Small intestine (tissue), 16 donors: ENCODE measurements around the gene PDPN. TPM values are rescaled to one million over a fixed set of nuclear protein-coding genes. Genes with fewer than 3 reads are reported as not detected.
A peak's percentile ranks its signal among the peaks of the same experiment; 100 is the strongest.

Experiments used
- DNase-seq, 2 donors: peaks; one replicate each; pipeline versions ENCODE4 v3.0.0 to v3.0.0-alpha.2; 2013
- FAIRE-seq: peaks from 2 replicates; lab custom pipeline; 2012; peaks lifted over from hg19 to GRCh38; lab: Jason Lieb, UNC
- H3K27ac ChIP-seq, 3 donors: one replicate each; pipeline ENCODE4 v1.5.1; 2013; ENCODE audit warnings: low read length in 2 of 3, mild to moderate bottlenecking in 2 of 3, control low read depth in 1 of 3, inconsistent platforms in 1 of 3, low read depth in 1 of 3, moderate library complexity in 1 of 3
- H3K27me3 ChIP-seq, 3 donors: one replicate each; pipeline ENCODE4 v1.6.1; 2013; ENCODE audit warnings: low read length in 3 of 3, inconsistent platforms in 1 of 3; ENCODE audit not compliant: control insufficient read depth in 3 of 3, insufficient read depth in 3 of 3
- H3K36me3 ChIP-seq, 3 donors: one replicate each; pipeline ENCODE4 v1.6.1; 2013; ENCODE audit warnings: low read length in 3 of 3, inconsistent platforms in 1 of 3, low read depth in 1 of 3, mild to moderate bottlenecking in 1 of 3, moderate library complexity in 1 of 3; ENCODE audit not compliant: control insufficient read depth in 3 of 3, insufficient read depth in 2 of 3
- H3K4me1 ChIP-seq, 3 donors: one replicate each; pipeline ENCODE4 v1.6.1; 2013; ENCODE audit warnings: low read length in 2 of 3, inconsistent platforms in 1 of 3, low read depth in 1 of 3, mild to moderate bottlenecking in 1 of 3, moderate library complexity in 1 of 3; ENCODE audit not compliant: control insufficient read depth in 3 of 3, insufficient read depth in 2 of 3
- H3K4me3 ChIP-seq, 3 donors: one replicate each; pipeline ENCODE4 v1.5.1; 2013; ENCODE audit warnings: low read length in 3 of 3, control low read depth in 1 of 3, inconsistent platforms in 1 of 3, low read depth in 1 of 3, mild to moderate bottlenecking in 1 of 3, moderate library complexity in 1 of 3
- H3K9me3 ChIP-seq, 2 donors: one replicate each; pipeline ENCODE4 v1.6.1; 2013; ENCODE audit warnings: low read depth in 1 of 2, low read length in 1 of 2; ENCODE audit not compliant: control insufficient read depth in 2 of 2, insufficient read depth in 1 of 2
- WGBS, 3 donors: extraction: QIAGEN DNeasy Blood & Tissue Kit; methylation state at CpG; one replicate each; pipeline ENCODE4 v1.1.7; 2013; 5-methylcytosine and 5-hydroxymethylcytosine counted together
- long read RNA-seq, 10 donors: transcript quantifications; one replicate each; lab custom pipeline, GENCODE V29; 2026
- polyA plus RNA-seq, 4 donors: library from polyadenylated mRNA; stranded (reverse) in 3 of 4; unstranded in 1 of 4; fragments of 200-250 nt in 3 of 4; fragments of 120-200 nt in 1 of 4; gene quantifications; one replicate each; pipeline versions ENCODE4 v1.2.1 to v1.2.3, GENCODE V29; 2013
- donor health status: healthy with polysubstance abuse.
- donor health status: control.
- donor health status: control.
- donor health status: Bipolar disorder and iron deficiency.
- donor health status: healthy.

PDPN gene, protein sequence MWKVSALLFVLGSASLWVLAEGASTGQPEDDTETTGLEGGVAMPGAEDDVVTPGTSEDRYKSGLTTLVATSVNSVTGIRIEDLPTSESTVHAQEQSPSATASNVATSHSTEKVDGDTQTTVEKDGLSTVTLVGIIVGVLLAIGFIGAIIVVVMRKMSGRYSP
- polyA plus RNA-seq: 10 to 100 TPM in 1 of 4 donors, 1 to 10 TPM in 2, under 1 TPM in 1; 0.89 to 18.7 (median 3.5) TPM
- long read RNA-seq, donor 1: 0 reads
- long read RNA-seq, donor 2, partial matches to known transcripts: 0 of 4 reads
- long read RNA-seq, donor 2, other reads (novel, unspliced or antisense): 0 of 4 reads
- long read RNA-seq, donor 3, partial matches to known transcripts: 0 of 4 reads
- long read RNA-seq, donor 3, other reads (novel, unspliced or antisense): 0 of 4 reads
- long read RNA-seq, donor 4: 0 reads
- long read RNA-seq, donor 5, partial matches to known transcripts: 0 of 2 reads
- long read RNA-seq, donor 5, other reads (novel, unspliced or antisense): 0 of 2 reads
- long read RNA-seq, donor 6, partial matches to known transcripts: 0 of 1 reads
- long read RNA-seq, donor 6, other reads (novel, unspliced or antisense): 0 of 1 reads
- long read RNA-seq, donor 7: 0 reads
- long read RNA-seq, donor 8, partial matches to known transcripts: 0 of 2 reads
- long read RNA-seq, donor 8, other reads (novel, unspliced or antisense): 0 of 2 reads
- long read RNA-seq, donor 9, partial matches to known transcripts: 0 of 1 reads
- long read RNA-seq, donor 9, other reads (novel, unspliced or antisense): 0 of 1 reads
- long read RNA-seq, donor 10, partial matches to known transcripts: 0 of 8 reads
- long read RNA-seq, donor 10, other reads (novel, unspliced or antisense): 0 of 8 reads

DNA sequence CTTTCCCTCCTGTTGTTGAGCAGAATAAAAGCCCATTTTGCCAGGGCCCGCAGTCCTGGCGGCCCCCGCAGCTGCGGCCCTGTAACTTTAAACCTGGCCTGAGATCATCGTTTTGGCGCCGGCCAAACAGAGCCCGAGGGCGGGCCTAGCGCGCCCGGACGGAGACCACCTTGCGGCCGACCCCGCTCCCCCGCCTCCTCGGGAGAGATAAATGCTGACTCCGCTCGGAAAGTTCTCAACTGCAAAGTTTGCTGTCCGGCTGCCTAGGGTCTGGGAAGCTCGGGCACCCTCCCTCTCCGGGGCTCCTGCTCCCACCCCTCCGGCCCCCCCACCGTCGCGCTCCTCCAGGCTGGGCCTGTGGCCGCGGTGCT lies at the start of gene PDPN:
Gene PDPN, plus strand, starts transcription at position 238 of the 371 bp plus-strand sequence. CDS start 202 bp downstream, outside the sequence.
- Histone ChIP-seq H3K36me3 (no peaks in the 10 kb centered on the region), H3K9me3 (no peaks in the 10 kb centered on the region), H3K27ac (peak within 1 kb of the TSS in 2 of 3 donors; percentile 38 to 87), H3K4me1 (no peaks in the 10 kb centered on the region), H3K27me3 (peaks cover 8 to 47% (median 9%) of the 10 kb centered on the region in 3 donors), H3K4me3 (peak within 1 kb of the TSS in 2 of 3 donors; percentile 0 to 60)
- DNase-seq: peak in 1 of 2 donors; percentile 33
- FAIRE-seq: no peak
- 2 to 9% (median 7%) methylated on average over 29 of the region's 29 CpGs for WGBS, 3 donors

DNA sequence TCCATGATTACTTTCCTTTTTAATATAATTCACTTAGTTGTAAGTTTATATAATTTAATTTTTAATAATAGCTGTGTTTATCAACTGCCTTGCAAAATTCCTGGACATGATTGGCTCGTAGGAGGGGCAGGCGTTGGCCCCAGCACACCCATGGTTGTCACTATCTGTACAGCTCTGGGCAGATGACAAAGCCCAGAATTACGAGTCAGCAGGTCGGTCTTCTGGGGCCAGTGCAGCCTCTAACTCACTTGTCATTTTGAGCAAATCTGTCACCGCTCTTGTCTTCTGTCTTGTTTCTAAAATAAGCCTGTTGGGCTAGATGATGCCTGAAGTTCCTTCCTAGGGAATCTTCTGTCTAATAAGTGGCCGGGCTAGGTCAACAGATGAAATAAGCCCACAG lies 48.4 kb upstream of the PDPN start:
- H3K27me3 ChIP-seq: peaks cover 0 to 2% (median 0%) of the 10 kb centered on the region in 3 donors
- DNase-seq (no peak), FAIRE-seq (no peak)
- H3K4me1 ChIP-seq: no peaks in the 10 kb centered on the region
- no peaks in the 10 kb centered on the region for H3K9me3 ChIP-seq
- H3K4me3 ChIP-seq: no peak overlapping the region
- 85 to 90% (median 89%) methylated on average over 6 of the region's 6 CpGs for WGBS, 3 donors
- no peaks in the 10 kb centered on the region for H3K36me3 ChIP-seq
- H3K27ac ChIP-seq: no peak overlapping the region

- Histone ChIP-seq H3K27ac (no peak overlapping the region), H3K9me3 (no peaks in the 10 kb centered on the region), H3K27me3 (peaks cover 0 to 2% (median 0%) of the 10 kb centered on the region in 3 donors), H3K4me3 (no peak overlapping the region), H3K36me3 (no peaks in the 10 kb centered on the region), H3K4me1 (no peaks in the 10 kb centered on the region)
- no peak for DNase-seq
- FAIRE-seq: no peak
- 68 to 80% (median 78%) methylated on average over 4 of the region's 4 CpGs for WGBS, 3 donors
Measured at GRCh38 chr1:13536571-13536970, 47.1 kb upstream of the PDPN start.

DNA sequence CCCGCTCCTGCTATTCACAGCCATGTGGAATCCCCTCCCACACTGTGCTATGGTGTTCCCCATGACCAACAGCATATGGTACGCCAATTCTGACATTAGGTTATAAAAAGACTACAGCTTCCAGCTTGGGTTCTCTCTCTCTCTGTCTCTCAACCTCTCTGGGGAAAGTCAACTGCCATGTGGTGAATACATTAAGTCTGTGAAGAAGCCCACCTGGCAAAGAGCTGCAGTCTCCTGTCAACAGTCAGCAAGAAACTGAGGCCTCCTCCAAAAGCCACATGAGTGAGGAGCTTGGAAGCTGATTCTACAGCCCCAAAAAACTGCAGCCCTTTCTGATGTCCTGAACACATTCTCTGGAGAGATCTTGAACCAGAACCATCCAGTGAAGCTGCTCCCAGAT lies 44.8 kb upstream of the PDPN start:
- Histone ChIP-seq H3K9me3 (no peaks in the 10 kb centered on the region), H3K4me3 (no peak overlapping the region), H3K36me3 (no peaks in the 10 kb centered on the region), H3K4me1 (no peaks in the 10 kb centered on the region), H3K27me3 (peaks cover 0 to 2% (median 0%) of the 10 kb centered on the region in 3 donors), H3K27ac (no peak overlapping the region)
- WGBS, 3 donors: 93 to 94% (median 94%) methylated on average over 2 of the region's 2 CpGs
- DNase-seq (no peak), FAIRE-seq (no peak)

DNA sequence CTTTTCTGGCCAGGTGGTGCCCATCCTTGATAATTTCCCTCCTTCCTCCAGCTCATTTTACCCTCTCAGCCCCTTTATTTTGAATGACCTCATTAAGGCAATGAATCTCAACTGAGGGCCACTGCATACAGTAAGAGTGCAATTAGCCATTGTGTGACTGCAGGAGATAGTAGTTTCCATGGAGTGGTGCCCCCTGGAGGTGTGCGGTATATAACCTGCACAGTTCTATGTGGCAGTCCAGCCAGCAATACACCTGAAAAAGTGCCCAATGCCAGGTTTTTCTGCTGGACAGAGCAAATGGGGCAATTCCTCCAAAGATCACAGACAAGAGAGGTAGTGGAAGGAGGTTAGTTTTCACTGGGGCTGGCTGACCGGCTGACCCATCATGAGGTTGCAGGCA lies 43.9 kb upstream of the PDPN start:
- Histone ChIP-seq H3K4me3 (no peak overlapping the region), H3K9me3 (no peaks in the 10 kb centered on the region), H3K27ac (no peak overlapping the region), H3K4me1 (no peaks in the 10 kb centered on the region), H3K36me3 (no peaks in the 10 kb centered on the region), H3K27me3 (peaks cover 0 to 2% (median 0%) of the 10 kb centered on the region in 3 donors)
- DNase-seq (no peak), FAIRE-seq (no peak)
- WGBS, 3 donors: 97 to 99% (median 98%) methylated on average over 2 of the region's 2 CpGs

- H3K4me1 ChIP-seq: no peaks in the 10 kb centered on the region
- FAIRE-seq: no peak
- no peak overlapping the region for H3K4me3 ChIP-seq
- no peaks in the 10 kb centered on the region for H3K36me3 ChIP-seq
- no peak for DNase-seq
- 57 to 75% (median 66%) methylated on average over 8 of the region's 8 CpGs for WGBS, 3 donors
- no peak overlapping the region for H3K27ac ChIP-seq
- peaks cover 0 to 2% (median 0%) of the 10 kb centered on the region in 3 donors for H3K27me3 ChIP-seq
- H3K9me3 ChIP-seq: no peaks in the 10 kb centered on the region
Measured at GRCh38 chr1:13540866-13541265, 42.8 kb upstream of the PDPN start.

GRCh38 chr1:13541435-13542215 lies 42.0 kb upstream of the PDPN start:
- no peaks in the 10 kb centered on the region for H3K9me3 ChIP-seq
- H3K27me3 ChIP-seq: peaks cover 0 to 2% (median 0%) of the 10 kb centered on the region in 3 donors
- FAIRE-seq (no peak), DNase-seq (no peak)
- 81 to 86% (median 83%) methylated on average over 13 of the region's 13 CpGs for WGBS, 3 donors
- no peak overlapping the region for H3K4me3 ChIP-seq
- H3K27ac ChIP-seq: no peak overlapping the region
- H3K36me3 ChIP-seq: no peaks in the 10 kb centered on the region
- no peaks in the 10 kb centered on the region for H3K4me1 ChIP-seq
